Natural killer cell (primary cell): ENCODE results near the gene KRTAP1-5. TPM values are rescaled to one million over a fixed set of nuclear protein-coding genes. Genes with fewer than 3 reads are reported as not detected.

ENCODE experiments used
- ATAC-seq, 3 donors: fragments of 150-1000 bp in 2 of 3; fragments of 200-7000 bp in 1 of 3; cut with Tn5 transposase; 1 replicate in 1 of 3; 2 replicates in 2 of 3; pipeline ENCODE4 v1.10.0; 2021; ENCODE audit warnings: mild to moderate bottlenecking in 2 of 3, moderate library complexity in 2 of 3
- DNase-seq, 2 donors: peaks; one replicate each; pipeline versions ENCODE4 v3.0.0 to v3.0.0-alpha.2; 2013 to 2021; ENCODE audit warnings: mixed read lengths in 1 of 2
- H3K27ac ChIP-seq: one replicate; pipeline ENCODE4 v1.5.1; 2013; ENCODE audit warnings: mild to moderate bottlenecking, low read length
- H3K27me3 ChIP-seq: one replicate; pipeline ENCODE4 v1.6.1; 2013; ENCODE audit warnings: low read length; ENCODE audit not compliant: control insufficient read depth, insufficient read depth
- H3K36me3 ChIP-seq: one replicate; pipeline ENCODE4 v1.6.1; 2013; ENCODE audit warnings: low read length; ENCODE audit not compliant: control insufficient read depth, insufficient read depth
- H3K4me1 ChIP-seq: one replicate; pipeline ENCODE4 v1.6.1; 2013; ENCODE audit warnings: low read length; ENCODE audit not compliant: control insufficient read depth, insufficient read depth
- H3K4me3 ChIP-seq: one replicate; pipeline ENCODE4 v1.5.1; 2013; ENCODE audit warnings: low read length
- H3K9me3 ChIP-seq: one replicate; pipeline ENCODE4 v1.6.1; 2013; ENCODE audit warnings: low read length; ENCODE audit not compliant: control insufficient read depth, insufficient read depth
- H3K27ac Mint-ChIP-seq, 2 donors: one replicate each; pipeline ENCODE4 v1.8.0; 2022; ENCODE audit warnings: mild to moderate bottlenecking in 2 of 2, mixed read lengths in 2 of 2, moderate library complexity in 1 of 2
- H3K27me3 Mint-ChIP-seq, 2 donors: one replicate each; pipeline ENCODE4 v1.8.0; 2022; ENCODE audit warnings: low read depth in 2 of 2, mixed read lengths in 2 of 2
- H3K36me3 Mint-ChIP-seq: one replicate; pipeline ENCODE4 v1.8.0; 2022; ENCODE audit warnings: mixed read lengths
- H3K4me1 Mint-ChIP-seq, 2 donors: one replicate each; pipeline ENCODE4 v1.8.0; 2022; ENCODE audit warnings: mixed read lengths in 2 of 2
- H3K4me3 Mint-ChIP-seq: one replicate; pipeline ENCODE4 v1.8.0; 2022; ENCODE audit warnings: mild to moderate bottlenecking, moderate library complexity, mixed read lengths
- H3K9me3 Mint-ChIP-seq, 2 donors: one replicate each; pipeline ENCODE4 v1.8.0; 2022; ENCODE audit warnings: mixed read lengths in 2 of 2
- whole genome bisulfite sequencing: methylation state at CpG from one replicate; pipeline ENCODE4 v1.1.7; 2013; ENCODE audit warnings: missing lambda C conversion rate; ENCODE audit not compliant: insufficient coverage; 5-methylcytosine and 5-hydroxymethylcytosine counted together
- intact Hi-C: fragments of 100-400 bp; cut with micrococcal nuclease; formaldehyde crosslinking; loops from one replicate; pipeline ENCODE4 v1.14.2; 2022
- total RNA-seq, 4 donors: library from RNA; stranded (reverse); fragments of 120-200 nt in 1 of 4; gene quantifications; one replicate each; pipeline versions ENCODE4 v1.2.3 to v1.2.4, GENCODE V29; 2013 to 2022
- TF ChIP-seq, protein P1 (sequence below): fragments of 200-600 bp; IDR thresholded peaks from one replicate; pipeline ENCODE4 v1.8.0; 2022; ENCODE audit warnings: antibody characterized with exemption

Gene KRTAP1-5
- total RNA-seq, 3 donors from 2014 or later (not counting 1 experiment from before 2014, with no cell fraction given) = not detected

DNA sequence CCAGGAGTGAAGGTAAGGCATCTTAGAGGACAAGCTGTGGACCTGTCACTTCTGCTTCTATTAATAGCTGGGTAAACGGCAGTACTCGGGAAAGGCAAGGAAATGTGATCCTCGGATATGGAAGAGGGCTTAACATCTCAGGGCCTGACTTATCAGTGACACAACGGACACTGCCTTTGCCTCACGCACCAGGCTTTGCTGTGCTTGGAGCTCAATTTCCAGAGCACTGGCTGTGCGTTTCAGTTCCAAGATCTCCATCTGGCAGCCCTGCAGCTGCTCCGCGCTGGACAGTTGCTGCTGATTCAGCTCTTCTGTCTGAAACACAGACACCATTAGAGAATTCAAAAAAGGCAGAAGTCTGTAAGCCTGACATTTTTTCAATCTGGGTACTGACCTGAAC is 46.4 kb downstream of the KRTAP1-5 start:
- Histone ChIP-seq H3K27ac (no peak overlapping the region), H3K9me3 (no peaks in the 10 kb centered on the region), H3K4me3 (no peak overlapping the region), H3K4me1 (no peaks in the 10 kb centered on the region), H3K27me3 (no peaks in the 10 kb centered on the region), H3K36me3 (no peaks in the 10 kb centered on the region)
- Mint-ChIP-seq H3K4me1 (no peaks in the 10 kb centered on the region), H3K27ac (no peak overlapping the region), H3K9me3 (no peaks in the 10 kb centered on the region), H3K36me3 (no peaks in the 10 kb centered on the region), H3K4me3 (no peak overlapping the region), H3K27me3 (peaks cover 5 to 20% of the 10 kb centered on the region in 2 donors)
- intact Hi-C loops = no loop called here
- ATAC-seq = no peak
- 81% methylated on average over 8 of the region's 8 CpGs for WGBS
- TF ChIP-seq, protein P1, sequence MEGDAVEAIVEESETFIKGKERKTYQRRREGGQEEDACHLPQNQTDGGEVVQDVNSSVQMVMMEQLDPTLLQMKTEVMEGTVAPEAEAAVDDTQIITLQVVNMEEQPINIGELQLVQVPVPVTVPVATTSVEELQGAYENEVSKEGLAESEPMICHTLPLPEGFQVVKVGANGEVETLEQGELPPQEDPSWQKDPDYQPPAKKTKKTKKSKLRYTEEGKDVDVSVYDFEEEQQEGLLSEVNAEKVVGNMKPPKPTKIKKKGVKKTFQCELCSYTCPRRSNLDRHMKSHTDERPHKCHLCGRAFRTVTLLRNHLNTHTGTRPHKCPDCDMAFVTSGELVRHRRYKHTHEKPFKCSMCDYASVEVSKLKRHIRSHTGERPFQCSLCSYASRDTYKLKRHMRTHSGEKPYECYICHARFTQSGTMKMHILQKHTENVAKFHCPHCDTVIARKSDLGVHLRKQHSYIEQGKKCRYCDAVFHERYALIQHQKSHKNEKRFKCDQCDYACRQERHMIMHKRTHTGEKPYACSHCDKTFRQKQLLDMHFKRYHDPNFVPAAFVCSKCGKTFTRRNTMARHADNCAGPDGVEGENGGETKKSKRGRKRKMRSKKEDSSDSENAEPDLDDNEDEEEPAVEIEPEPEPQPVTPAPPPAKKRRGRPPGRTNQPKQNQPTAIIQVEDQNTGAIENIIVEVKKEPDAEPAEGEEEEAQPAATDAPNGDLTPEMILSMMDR = no peak
- no peak for DNase-seq

DNA sequence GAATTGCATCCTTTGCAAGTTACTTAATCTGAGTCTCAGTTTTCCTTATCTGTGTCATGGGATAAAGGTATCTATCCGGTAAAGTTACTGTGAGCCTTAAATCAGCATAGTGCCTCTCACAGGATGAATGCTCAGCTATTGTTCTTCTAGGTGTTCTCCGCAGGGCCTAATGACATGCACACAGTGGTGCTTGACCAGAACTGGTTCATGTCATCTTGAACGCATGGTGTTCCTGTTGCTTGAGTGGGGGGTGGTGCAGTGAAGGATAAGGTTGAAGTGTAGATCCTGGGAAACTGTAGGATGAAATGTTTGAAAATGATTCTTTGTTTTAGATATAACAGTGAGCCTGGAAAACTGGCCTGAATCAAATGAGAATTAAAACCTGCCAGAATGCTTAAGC is 46.9 kb downstream of the KRTAP1-5 start:
- Mint-ChIP-seq H3K4me1 (no peaks in the 10 kb centered on the region), H3K27me3 (peaks cover 9 to 21% of the 10 kb centered on the region in 2 donors), H3K4me3 (no peak overlapping the region), H3K9me3 (no peaks in the 10 kb centered on the region), H3K27ac (no peak overlapping the region), H3K36me3 (no peaks in the 10 kb centered on the region)
- 94% methylated on average over 3 of the region's 3 CpGs for WGBS
- ATAC-seq (no peak), DNase-seq (no peak)
- no peak overlapping the region for H3K4me3 ChIP-seq
- TF ChIP-seq, protein P1 = no peak
- H3K27me3 ChIP-seq = no peaks in the 10 kb centered on the region
- H3K4me1 ChIP-seq = no peaks in the 10 kb centered on the region
- H3K9me3 ChIP-seq = no peaks in the 10 kb centered on the region
- H3K36me3 ChIP-seq = no peaks in the 10 kb centered on the region
- intact Hi-C loops = no loop called here
- H3K27ac ChIP-seq = no peak overlapping the region

- Mint-ChIP-seq H3K27me3 (peaks cover 11 to 26% of the 10 kb centered on the region in 2 donors), H3K27ac (no peak overlapping the region), H3K4me3 (no peak overlapping the region), H3K36me3 (no peaks in the 10 kb centered on the region), H3K9me3 (no peaks in the 10 kb centered on the region), H3K4me1 (no peaks in the 10 kb centered on the region)
- intact Hi-C loops = no loop called here
- H3K27ac ChIP-seq = no peak overlapping the region
- 91% methylated on average over 13 of the region's 13 CpGs for WGBS
- H3K27me3 ChIP-seq = no peaks in the 10 kb centered on the region
- TF ChIP-seq, protein P1 = no peak
- ATAC-seq (no peak), DNase-seq (no peak)
- no peaks in the 10 kb centered on the region for H3K4me1 ChIP-seq
- H3K36me3 ChIP-seq = no peaks in the 10 kb centered on the region
- no peaks in the 10 kb centered on the region for H3K9me3 ChIP-seq
- H3K4me3 ChIP-seq = no peak overlapping the region
Measured at GRCh38 chr17:40978575-40979151, 48.3 kb downstream of the KRTAP1-5 start.

Other genes starting within 250 kb of the KRTAP1-5 start
- gene KRT27, start 244.7 kb downstream of the KRTAP1-5 start, total RNA-seq = not detected
- gene KRT28, start 227.2 kb downstream of the KRTAP1-5 start, total RNA-seq = not detected
- gene KRT10, start 204.6 kb downstream of the KRTAP1-5 start, total RNA-seq = 10 to 100 TPM; 23.6 to 35.9 (median 25.5) TPM
- gene KRT12, start 160.0 kb downstream of the KRTAP1-5 start, total RNA-seq = not detected
- gene KRT20, start 142.0 kb downstream of the KRTAP1-5 start, total RNA-seq = not detected
- under 1 TPM in 1 of 3 donors, not detected in 2; 0.83 TPM for gene KRT23, start 89.6 kb downstream of the KRTAP1-5 start, total RNA-seq
- gene KRT39, start 60.3 kb downstream of the KRTAP1-5 start, total RNA-seq = not detected
- gene KRT40, start 42.9 kb downstream of the KRTAP1-5 start, total RNA-seq = not detected
- gene KRTAP3-3, start 33.0 kb downstream of the KRTAP1-5 start, total RNA-seq = not detected
- not detected for gene KRTAP3-2, start 27.3 kb downstream of the KRTAP1-5 start, total RNA-seq
- not detected for gene KRTAP3-1, start 18.1 kb downstream of the KRTAP1-5 start, total RNA-seq
- not detected for gene KRTAP1-4, start 3.0 kb upstream of the KRTAP1-5 start, total RNA-seq
- gene KRTAP1-3, start 7.7 kb upstream of the KRTAP1-5 start, total RNA-seq = not detected
- not detected for gene KRTAP1-1, start 14.2 kb upstream of the KRTAP1-5 start, total RNA-seq
- gene KRTAP2-1, start 20.1 kb upstream of the KRTAP1-5 start, total RNA-seq = not detected
- not detected for gene KRTAP2-2, start 28.0 kb upstream of the KRTAP1-5 start, total RNA-seq
- not detected for gene KRTAP2-3, start 32.9 kb upstream of the KRTAP1-5 start, total RNA-seq
- gene KRTAP2-4, start 38.7 kb upstream of the KRTAP1-5 start, total RNA-seq = not detected
- gene KRTAP4-7, start 56.9 kb upstream of the KRTAP1-5 start, total RNA-seq = not detected
- gene KRTAP4-8, start 70.9 kb upstream of the KRTAP1-5 start, total RNA-seq = not detected
- not detected for gene KRTAP4-16, start 75.0 kb upstream of the KRTAP1-5 start, total RNA-seq
- gene KRTAP4-9, start 78.2 kb upstream of the KRTAP1-5 start, total RNA-seq = not detected
- not detected for gene KRTAP4-11, start 91.2 kb upstream of the KRTAP1-5 start, total RNA-seq
- gene KRTAP4-12, start 97.0 kb upstream of the KRTAP1-5 start, total RNA-seq = not detected
- gene KRTAP4-6, start 113.3 kb upstream of the KRTAP1-5 start, total RNA-seq = not detected
- not detected for gene KRTAP4-5, start 122.6 kb upstream of the KRTAP1-5 start, total RNA-seq
- not detected for gene KRTAP4-4, start 133.5 kb upstream of the KRTAP1-5 start, total RNA-seq
- not detected for gene KRTAP4-3, start 141.0 kb upstream of the KRTAP1-5 start, total RNA-seq
- not detected for gene KRTAP4-2, start 151.0 kb upstream of the KRTAP1-5 start, total RNA-seq
- gene KRTAP4-1, start 157.7 kb upstream of the KRTAP1-5 start, total RNA-seq = not detected
- gene KRTAP9-1, start 162.7 kb upstream of the KRTAP1-5 start, total RNA-seq = not detected
- not detected for gene KRTAP9-2, start 199.4 kb upstream of the KRTAP1-5 start, total RNA-seq
- not detected for gene KRTAP9-3, start 205.2 kb upstream of the KRTAP1-5 start, total RNA-seq
- gene KRTAP9-8, start 210.8 kb upstream of the KRTAP1-5 start, total RNA-seq = not detected
- gene KRTAP9-4, start 222.5 kb upstream of the KRTAP1-5 start, total RNA-seq = not detected
- gene KRTAP9-9, start 228.2 kb upstream of the KRTAP1-5 start, total RNA-seq = not detected
- gene KRTAP9-6, start 238.2 kb upstream of the KRTAP1-5 start, total RNA-seq = not detected
- gene KRTAP9-7, start 248.5 kb upstream of the KRTAP1-5 start, total RNA-seq = not detected